IMR-90 (cell line): Measurements from ENCODE around the gene ZNF507.
A peak's percentile ranks its signal among the peaks of the same experiment; 100 is the strongest.

Source experiments
- CTCF ChIP-seq: conservative IDR thresholded peaks from 2 replicates; pipeline ENCODE4 v1.5.1; 2012; ENCODE audit warnings: mild to moderate bottlenecking, low read depth, low read length, improper control_type of control experiment
- MAZ ChIP-seq: IDR thresholded peaks from 2 replicates; pipeline ENCODE4 v1.6.1; 2012; ENCODE audit warnings: low read depth, mild to moderate bottlenecking, low read length, improper control_type of control experiment, moderate library complexity, borderline replicate concordance
- POLR2A ChIP-seq: IDR thresholded peaks from 2 replicates; pipeline ENCODE4 v1.6.1; 2012; ENCODE audit warnings: mild to moderate bottlenecking, low read depth, low read length
- RAD21 ChIP-seq: IDR thresholded peaks from 2 replicates; pipeline ENCODE4 v1.6.1; 2012; ENCODE audit warnings: low read length, improper control_type of control experiment
- RCOR1 ChIP-seq: IDR thresholded peaks from 2 replicates; pipeline ENCODE4 v1.6.1; 2012; ENCODE audit warnings: mild to moderate bottlenecking, low read length, improper control_type of control experiment; ENCODE audit not compliant: insufficient replicate concordance
- RFX5 ChIP-seq: IDR thresholded peaks from 2 replicates; pipeline ENCODE4 v1.8.0; 2012; ENCODE audit warnings: low read depth, mild to moderate bottlenecking, low read length, moderate library complexity

GRCh38 chr19:32357720-32358119 is 12.3 kb downstream of the ZNF507 start:
- no peak for TF ChIP-seq POLR2A
- TF ChIP-seq CTCF, result 0 out of 2 replicates have a peak, but pooled peaks have one; percentile 25
- no peak for TF ChIP-seq RAD21
- TF ChIP-seq RCOR1, result no peak
- no peak for TF ChIP-seq RFX5
- no peak for TF ChIP-seq MAZ
